K562 (cell line): ENCODE measurements around the gene BTG2. TPM values are rescaled to one million over a fixed set of nuclear protein-coding genes. Genes with fewer than 3 reads are reported as not detected.
A peak's percentile ranks its signal among the peaks of the same experiment; 100 is the strongest.

ENCODE experiments used
- ADNP ChIP-seq: fragments of 200-800 bp; sonication (Bioruptor generic); IDR thresholded peaks from 2 replicates; pipeline ENCODE4 v1.6.1; 2016; ENCODE audit warnings: missing genetic modification characterization, missing compliant biosample characterization
- BRD9 ChIP-seq: fragments of 450-650 bp; IDR thresholded peaks from 2 replicates; pipeline ENCODE4 v1.6.1; 2018; ENCODE audit warnings: low read depth; ENCODE audit not compliant: partially characterized antibody
- EHMT2 ChIP-seq: fragments of 450-650 bp; IDR thresholded peaks from 2 replicates; pipeline ENCODE4 v1.6.1; 2018; ENCODE audit warnings: antibody characterized with exemption
- FOSL1 ChIP-seq: fragments of 200-800 bp; sonication (Bioruptor generic); conservative IDR thresholded peaks from 2 replicates; pipeline ENCODE4 v1.6.1; 2016; ENCODE audit warnings: missing genetic modification characterization, missing compliant biosample characterization
- FOXM1 ChIP-seq, 2 experiments: fragments of 450-650 bp in 1 of 2; sonication (generic) in 1 of 2; formaldehyde crosslinking in 1 of 2; IDR thresholded peaks; 2 replicates each; pipeline versions ENCODE4 v1.6.1 to v1.9.0; 2017 to 2022; ENCODE audit warnings: low read depth in 2 of 2, mild to moderate bottlenecking in 2 of 2, missing genetic modification reagents in 1 of 2, moderate library complexity in 1 of 2
- HDAC1 ChIP-seq, 2 experiments: fragments of 450-650 bp; IDR thresholded peaks; 2 replicates each; pipeline ENCODE4 v1.6.1; 2016 to 2017; ENCODE audit warnings: inconsistent platforms in 1 of 2, mild to moderate bottlenecking in 1 of 2, moderate library complexity in 1 of 2
- HNRNPK ChIP-seq: fragments of 200-400 bp; formaldehyde crosslinking; IDR thresholded peaks from one replicate; pipeline ENCODE4 v1.6.1; 2018; ENCODE audit warnings: mild to moderate bottlenecking, low read depth, low read length; ENCODE audit not compliant: poor library complexity, severe bottlenecking
- L3MBTL2 ChIP-seq: fragments of 450-650 bp; IDR thresholded peaks from 2 replicates; pipeline ENCODE4 v1.6.1; 2016; ENCODE audit warnings: mild to moderate bottlenecking, moderate library complexity
- POLR2H ChIP-seq: IDR thresholded peaks from 2 replicates; pipeline ENCODE4 v1.6.1; 2016; ENCODE audit warnings: missing genetic modification characterization, low read depth, mild to moderate bottlenecking, control low read depth, missing compliant biosample characterization, moderate library complexity
- RB1 ChIP-seq: fragments of 450-650 bp; IDR thresholded peaks from 2 replicates; pipeline ENCODE4 v1.6.1; 2017; ENCODE audit warnings: low read depth, mild to moderate bottlenecking
- RBBP5 ChIP-seq: fragments of 200-600 bp; sonication (generic); IDR thresholded peaks from 2 replicates; pipeline ENCODE4 v1.6.1; 2012; ENCODE audit warnings: borderline replicate concordance, mild to moderate bottlenecking, low read length, control low read depth, inconsistent platforms; ENCODE audit not compliant: insufficient read depth, poor library complexity, severe bottlenecking
- REST ChIP-seq, 2 experiments: fragments of 450-650 bp; formaldehyde crosslinking in 1 of 2; IDR thresholded peaks; 2 replicates each; pipeline versions ENCODE4 v1.4.0 to v1.6.1; 2014 to 2020; ENCODE audit warnings: mild to moderate bottlenecking in 2 of 2, borderline replicate concordance in 1 of 2, low read depth in 1 of 2
- SMARCA4 ChIP-seq: fragments of 450-650 bp; IDR thresholded peaks from 2 replicates; pipeline ENCODE4 v1.6.1; 2016
- STAT5A ChIP-seq: IDR thresholded peaks from 2 replicates; pipeline ENCODE4 v1.6.1; 2012; ENCODE audit warnings: low read length, inconsistent platforms, borderline replicate concordance
- TBL1XR1 ChIP-seq, 2 experiments: IDR thresholded peaks; 2 replicates each; pipeline ENCODE4 v1.6.1; 2012; ENCODE audit warnings: improper control_type of control experiment in 2 of 2, low read length in 2 of 2, mild to moderate bottlenecking in 1 of 2
- TFAM ChIP-seq: fragments of 250-450 bp; sonication (Bioruptor Pico); conservative IDR thresholded peaks from 2 replicates; pipeline ENCODE4 v1.5.0; 2021; ENCODE audit warnings: mild to moderate bottlenecking, moderate library complexity
- ZNF165 ChIP-seq: fragments of 250-450 bp; sonication (Bioruptor Pico); IDR thresholded peaks from 2 replicates; pipeline ENCODE4 v1.4.0; 2020; ENCODE audit warnings: borderline replicate concordance
- ZNF23 ChIP-seq: fragments of 250-450 bp; sonication (Bioruptor Pico); IDR thresholded peaks from 2 replicates; pipeline ENCODE4 v1.4.0; 2020; ENCODE audit warnings: mild to moderate bottlenecking
- ZNF3 ChIP-seq: fragments of 250-450 bp; sonication (Bioruptor Pico); IDR thresholded peaks from 2 replicates; pipeline ENCODE4 v1.5.0; 2021; ENCODE audit warnings: mild to moderate bottlenecking, moderate library complexity
- ZNF354B ChIP-seq: fragments of 250-450 bp; sonication (Bioruptor Pico); IDR thresholded peaks from 2 replicates; pipeline ENCODE4 v1.4.0; 2020
- polyA plus RNA-seq, 8 experiments: library from polyadenylated mRNA; depleted of rRNA in 4 of 8; stranded (reverse) in 5 of 8; unstranded in 3 of 8; fragments of >200 nt; fragmentation: Nextera tagmentation in 2 of 8; fragmentation: Illumina TruSeq in 1 of 8; extraction: Ambion mirVana in 2 of 8; extraction: Trizol in 1 of 8; gene quantifications; 2 replicates each; pipeline versions ENCODE4 v1.2.1 to v1.2.3, GENCODE V29; 2011 to 2014; ENCODE audit warnings: inconsistent platforms in 1 of 8, missing spikeins in 1 of 8
- total RNA-seq, 7 experiments: library from RNA; depleted of rRNA in 6 of 7; stranded (reverse); fragments of >200 nt in 6 of 7; fragmentation: Illumina TruSeq in 2 of 7; extraction: Trizol in 2 of 7; gene quantifications; 2 replicates each; pipeline versions ENCODE4 v1.2.1 to v1.2.3, GENCODE V29; 2011 to 2021; ENCODE audit warnings: low replicate concordance in 1 of 7

The BTG2 gene
- total and polyA plus RNA-seq, 9 of the 15 experiments (the other 6 are each of a cell fraction or from before 2014, with no cell fraction given): 2.3 to 41.9 (median 8.7) TPM

GRCh38 chr1:203306089-203306964 is 1.0 kb downstream of the BTG2 start (continued):
- TF ChIP-seq RB1: peak; percentile 46
- no peak for TF ChIP-seq POLR2H
- peak; percentile 88 for TF ChIP-seq REST (IDR thresholded peaks at IDR 0.05; ENCODE audit: borderline replicate concordance)
- no peak for TF ChIP-seq REST (CRISPR knock-in tag; IDR thresholded peaks at IDR 0.05; ENCODE audit: low read depth)
- peak; percentile 20 for TF ChIP-seq RBBP5
- no peak for TF ChIP-seq ADNP (tag)
- 0 out of 2 replicates have a peak, but pooled peaks have one; percentile 31 for TF ChIP-seq FOXM1 (IDR thresholded peaks at IDR 0.05; ENCODE audit: low read depth)
- TF ChIP-seq FOXM1 (CRISPR knock-in tag; IDR thresholded peaks at IDR 0.05; ENCODE audit: low read depth): peak; percentile 28; the same call in 1 of the 2 replicates
- TF ChIP-seq EHMT2: no peak
- TF ChIP-seq TBL1XR1 (IDR thresholded peaks at IDR 0.05; ENCODE audit: low read length in 2 of 2): peak in 1 of 2 experiments; percentile 85; a peak in 2 of 4 replicates
- TF ChIP-seq BRD9: peak; percentile 58
- no peak for TF ChIP-seq ZNF23 (CRISPR knock-in tag)
- no peak for TF ChIP-seq HNRNPK
- no peak for TF ChIP-seq ZNF3 (CRISPR knock-in tag)
- no peak for TF ChIP-seq TFAM (CRISPR knock-in tag)
- TF ChIP-seq L3MBTL2: peak; percentile 93
- TF ChIP-seq SMARCA4: peak; percentile 85
- TF ChIP-seq ZNF354B: 0 out of 2 replicates have a peak, but pooled peaks have one; percentile 32
- peak; percentile 66; the same call in 1 of the 2 replicates for TF ChIP-seq STAT5A
- TF ChIP-seq HDAC1 (IDR thresholded peaks at IDR 0.05): peak; percentile 26 to 95; a peak in 3 of 4 replicates
- peak; percentile 57; the same call in 1 of the 2 replicates for TF ChIP-seq FOSL1 (tag)
- no peak for TF ChIP-seq ZNF165 (CRISPR knock-in tag)
